Kidney epithelial cell (primary cell): ENCODE data around the gene ATP6V1F. TPM values are rescaled to one million over a fixed set of nuclear protein-coding genes. Genes with fewer than 3 reads are reported as not detected.

Source experiments
- DNase-seq: peaks from one replicate; pipeline ENCODE4 v3.0.0-alpha.2; 2010; ENCODE audit warnings: low read depth
- H3K27me3 ChIP-seq: 2 replicates; pipeline ENCODE4 v1.6.0; 2011; ENCODE audit warnings: low read length; ENCODE audit not compliant: control insufficient read depth, insufficient read depth
- H3K36me3 ChIP-seq: 2 replicates; pipeline ENCODE4 v1.5.1; 2011; ENCODE audit warnings: low read length; ENCODE audit not compliant: control insufficient read depth, insufficient read depth
- H3K4me3 ChIP-seq: 2 replicates; pipeline ENCODE4 v1.5.1; 2011; ENCODE audit warnings: low read depth, mild to moderate bottlenecking, control low read depth, low read length
- CTCF ChIP-seq: IDR thresholded peaks from 2 replicates; pipeline ENCODE4 v1.5.1; 2011; ENCODE audit warnings: mild to moderate bottlenecking, moderate library complexity, low read length, control low read depth, inconsistent platforms; ENCODE audit not compliant: insufficient read depth, poor library complexity, severe bottlenecking
- total RNA-seq: library from RNA; depleted of rRNA; stranded (reverse); fragments of >200 nt; gene quantifications from 2 replicates; pipeline ENCODE4 v1.2.3, GENCODE V29; 2015

The ATP6V1F gene
- total RNA-seq, 1 donor from 2014 or later: 225 TPM

GRCh38 chr7:128845987-128846386 lies 16.7 kb upstream of the ATP6V1F start:
- TF ChIP-seq CTCF: no peak
- peaks cover 7% of the 10 kb centered on the region for H3K36me3 ChIP-seq
- H3K4me3 ChIP-seq: no peak overlapping the region
- DNase-seq: no peak
- no peaks in the 10 kb centered on the region for H3K27me3 ChIP-seq

DNA sequence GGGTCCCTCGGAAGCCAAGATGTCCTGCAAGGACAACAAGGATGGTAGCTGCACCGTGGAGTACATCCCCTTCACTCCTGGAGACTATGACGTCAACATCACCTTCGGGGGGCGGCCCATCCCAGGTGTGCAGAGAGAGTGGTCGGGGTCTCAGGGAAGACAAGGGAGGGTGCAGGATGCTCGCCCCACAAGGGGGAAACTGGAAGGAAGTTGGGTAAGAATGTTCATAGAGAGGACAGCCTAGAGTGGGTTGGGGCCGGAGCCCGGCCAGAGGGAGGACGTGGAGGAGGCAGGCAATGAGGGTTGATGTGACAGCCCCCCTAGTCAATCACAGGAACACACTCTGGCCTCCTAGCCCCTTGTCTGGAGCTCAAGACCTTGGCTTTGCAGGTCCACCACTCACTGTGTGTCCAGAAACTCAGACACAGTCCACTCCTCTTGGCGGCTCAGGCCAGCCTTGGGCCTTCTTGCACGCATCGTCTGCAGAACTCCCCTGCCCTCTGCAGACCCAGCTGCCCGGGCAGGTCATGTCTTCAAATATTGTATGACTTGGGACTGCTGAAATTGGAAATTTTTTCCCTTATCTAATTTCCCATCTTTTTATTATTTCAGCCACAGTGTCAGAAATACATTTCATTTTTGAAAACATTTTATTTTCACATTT lies 15.7 kb upstream of the ATP6V1F start:
- no peak for TF ChIP-seq CTCF
- no peak overlapping the region for H3K4me3 ChIP-seq
- no peak for DNase-seq
- H3K36me3 ChIP-seq: peaks cover 5% of the 10 kb centered on the region
- no peaks in the 10 kb centered on the region for H3K27me3 ChIP-seq

DNA sequence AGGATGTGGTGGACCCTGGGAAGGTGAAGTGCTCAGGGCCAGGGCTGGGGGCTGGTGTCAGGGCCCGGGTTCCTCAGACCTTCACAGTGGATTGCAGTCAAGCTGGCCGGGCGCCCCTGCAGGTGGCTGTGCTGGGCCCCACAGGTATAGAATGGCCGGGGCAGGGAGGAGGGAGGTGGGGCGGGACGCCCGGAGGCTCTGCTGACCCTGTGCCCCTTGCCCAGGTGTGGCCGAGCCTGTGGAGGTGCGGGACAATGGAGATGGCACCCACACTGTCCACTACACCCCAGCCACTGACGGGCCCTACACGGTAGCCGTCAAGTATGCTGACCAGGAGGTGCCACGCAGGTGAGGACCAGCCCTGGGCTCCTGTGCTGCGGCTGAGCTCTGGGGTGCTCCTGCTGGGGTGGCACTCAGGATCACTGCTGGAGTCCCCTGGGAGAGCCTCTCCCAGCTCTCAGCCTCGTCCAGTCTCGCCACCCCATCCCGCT lies 14.9 kb upstream of the ATP6V1F start:
- Histone ChIP-seq H3K36me3 (peaks cover 3% of the 10 kb centered on the region), H3K27me3 (no peaks in the 10 kb centered on the region), H3K4me3 (no peak overlapping the region)
- no peak for TF ChIP-seq CTCF
- DNase-seq: no peak

- peaks cover 3% of the 10 kb centered on the region for H3K36me3 ChIP-seq
Observed at GRCh38 chr7:128848289-128849155, 14.1 kb upstream of the ATP6V1F start.

DNA sequence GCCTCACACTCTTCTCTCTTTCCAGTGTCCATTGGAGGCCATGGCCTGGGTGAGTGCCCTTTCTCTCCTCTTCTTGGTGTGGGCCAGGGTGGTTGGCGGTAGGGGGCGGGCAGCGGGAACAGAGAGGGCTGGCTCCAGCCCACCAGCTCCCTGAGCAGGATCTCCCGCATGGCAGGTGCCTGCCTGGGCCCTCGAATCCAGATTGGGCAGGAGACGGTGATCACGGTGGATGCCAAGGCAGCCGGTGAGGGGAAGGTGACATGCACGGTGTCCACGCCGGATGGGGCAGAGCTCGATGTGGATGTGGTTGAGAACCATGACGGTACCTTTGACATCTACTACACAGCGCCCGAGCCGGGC lies 13.5 kb upstream of the ATP6V1F start:
- Histone ChIP-seq H3K4me3 (no peak overlapping the region), H3K27me3 (no peaks in the 10 kb centered on the region), H3K36me3 (peaks cover 4% of the 10 kb centered on the region)
- DNase-seq: no peak
- TF ChIP-seq CTCF: no peak

More at GRCh38 chr7:128848289-128849155, 14.1 kb upstream of the ATP6V1F start:
- TF ChIP-seq CTCF: no peak
- no peaks in the 10 kb centered on the region for H3K27me3 ChIP-seq
- no peak for DNase-seq
- no peak overlapping the region for H3K4me3 ChIP-seq
